ENCODE measurements around the gene EGFL8.

- TF ChIP-seq CTCF (IDR thresholded peaks at IDR 0.05), result no peak
- TF ChIP-seq POLR2A (IDR thresholded peaks at IDR 0.05), result no peak
- no peak for TF ChIP-seq EP300 (IDR thresholded peaks at IDR 0.05)
- no peak for TF ChIP-seq POLR2AphosphoS5 (IDR thresholded peaks at IDR 0.05)
Observed at GRCh38 chr6:32174416-32174815, 10.0 kb downstream of the EGFL8 start.
